HepG2 (cell line): ENCODE results near the gene CACNA1C. TPM values are rescaled to one million over a fixed set of nuclear protein-coding genes. Genes with fewer than 3 reads are reported as not detected.

ENCODE experiments used
- ATAC-seq: fragments of 200-7000 bp; cut with Tn5 transposase; 3 replicates; pipeline ENCODE4 v1.9.1; 2020; ENCODE audit warnings: mild to moderate bottlenecking, moderate library complexity
- BruUV-seq: library from RNA; stranded (reverse); fragments of 400-500 nt; replicated peaks from 2 replicates; lab custom pipeline; 2021; lab: Mats Ljungman, UMichigan
- CTCF ChIA-PET: fragments of 300-600 bp; formaldehyde crosslinking; extraction: SDS; loops from one replicate; lab custom pipeline; 2021; ENCODE audit warnings: low total read pairs, inconsistent platforms, low intra/inter-chr PET ratio; lab: Yijun Ruan, JAX
- POLR2A ChIA-PET: fragments of 350-600 bp; sonication (Branson Sonifier 250); formaldehyde crosslinking; loops from one replicate; lab custom pipeline; 2020; ENCODE audit warnings: antibody characterized with exemption, inconsistent platforms; lab: Yijun Ruan, JAX
- DNase-seq: peaks from one replicate; pipeline ENCODE4 v3.0.0-alpha.2; 2015; ENCODE audit warnings: low spot score
- FAIRE-seq: peaks from 3 replicates; lab custom pipeline; 2011; peaks lifted over from hg19 to GRCh38; lab: Jason Lieb, UNC
- H2AFZ ChIP-seq: one replicate; pipeline ENCODE4 v1.6.1; 2011; ENCODE audit warnings: low read length, inconsistent platforms
- H3K27ac ChIP-seq: fragments of 300-600 bp; 3 replicates; pipeline ENCODE4 v1.8.0; 2011; ENCODE audit warnings: mixed run types, mild to moderate bottlenecking, mixed read lengths, low read length, inconsistent platforms; ENCODE audit not compliant: insufficient read depth; ENCODE audit errors: extremely low read length
- H3K27me3 ChIP-seq, 2 experiments: fragments of 200-600 bp in 1 of 2; 2 replicates in 1 of 2; 3 replicates in 1 of 2; pipeline versions ENCODE4 v1.6.0 to v1.8.0; 2011; ENCODE audit warnings: low read length in 2 of 2, mild to moderate bottlenecking in 2 of 2, moderate library complexity in 2 of 2, inconsistent platforms in 1 of 2; ENCODE audit not compliant: insufficient read depth in 2 of 2, control insufficient read depth in 1 of 2
- H3K36me3 ChIP-seq, 2 experiments: fragments of 200-600 bp in 1 of 2; replicated peaks in 1 of 2; 2 replicates in 1 of 2; 3 replicates in 1 of 2; pipeline versions ENCODE4 v1.5.1 to v1.8.0; 2011; ENCODE audit warnings: low read length in 2 of 2, inconsistent platforms in 1 of 2; ENCODE audit not compliant: insufficient read depth in 2 of 2, control insufficient read depth in 1 of 2
- H3K4me1 ChIP-seq: 2 replicates; pipeline ENCODE4 v1.5.1; 2012; ENCODE audit warnings: low read length, inconsistent platforms; ENCODE audit not compliant: insufficient read depth
- H3K4me2 ChIP-seq: 2 replicates; pipeline ENCODE4 v1.6.0; 2011; ENCODE audit warnings: low read depth, low read length, inconsistent platforms
- H3K4me3 ChIP-seq, 3 experiments: fragments of 200-600 bp in 1 of 3; sonication (generic), shearing (Covaris generic) in 1 of 3; replicated peaks in 1 of 3; 2 replicates each; pipeline ENCODE4 v1.5.1; 2011 to 2016; ENCODE audit warnings: low read length in 3 of 3, inconsistent platforms in 2 of 3, low read depth in 2 of 3, mild to moderate bottlenecking in 2 of 3, control low read depth in 1 of 3, mixed read lengths in 1 of 3; ENCODE audit not compliant: insufficient read depth in 1 of 3
- H3K79me2 ChIP-seq: one replicate; pipeline ENCODE4 v1.6.1; 2011; ENCODE audit warnings: low read length, inconsistent platforms; ENCODE audit not compliant: insufficient read depth
- H3K9ac ChIP-seq: 2 replicates; pipeline ENCODE4 v1.6.0; 2011; ENCODE audit warnings: mild to moderate bottlenecking, low read depth, low read length, inconsistent platforms; ENCODE audit not compliant: insufficient read depth
- H3K9me3 ChIP-seq: 2 replicates; pipeline ENCODE4 v1.5.1; 2012; ENCODE audit warnings: mild to moderate bottlenecking, low read length
- H4K20me1 ChIP-seq: 2 replicates; pipeline ENCODE4 v1.6.0; 2011; ENCODE audit warnings: inconsistent platforms, mild to moderate bottlenecking, low read length, moderate library complexity; ENCODE audit not compliant: insufficient read depth
- CENPT ChIP-seq: sonication (generic); formaldehyde crosslinking; IDR thresholded peaks from 2 replicates; pipeline ENCODE4 v1.8.0; 2022; ENCODE audit warnings: low read depth, mild to moderate bottlenecking, moderate library complexity, missing genetic modification reagents
- CHD4 ChIP-seq: fragments of 200-600 bp; sonication (generic); IDR thresholded peaks from 2 replicates; pipeline ENCODE4 v1.7.0; 2017; ENCODE audit warnings: mild to moderate bottlenecking, low read length, borderline replicate concordance
- ELF1 ChIP-seq: sonication (generic); formaldehyde crosslinking; IDR thresholded peaks from 2 replicates; pipeline ENCODE4 v1.4.0; 2020; ENCODE audit warnings: missing genetic modification reagents
- FIP1L1 ChIP-seq: fragments of 200-400 bp; formaldehyde crosslinking; IDR thresholded peaks from 2 replicates; pipeline ENCODE4 v1.6.1; 2018; ENCODE audit warnings: low read depth, mild to moderate bottlenecking, low read length, moderate library complexity, borderline replicate concordance; ENCODE audit not compliant: insufficient read depth
- FOXA1 ChIP-seq, 2 experiments: fragments of 450-650 bp in 1 of 2; sonication (generic) in 1 of 2; formaldehyde crosslinking in 1 of 2; IDR thresholded peaks; 2 replicates each; pipeline versions ENCODE4 v1.4.0 to v1.6.1; 2016 to 2020; ENCODE audit warnings: missing genetic modification reagents in 1 of 2
- MYC ChIP-seq: sonication (generic); formaldehyde crosslinking; IDR thresholded peaks from 2 replicates; pipeline ENCODE4 v1.9.0; 2021; ENCODE audit warnings: missing genetic modification reagents, borderline replicate concordance
- PTBP1 ChIP-seq: fragments of 200-400 bp; formaldehyde crosslinking; IDR thresholded peaks from 2 replicates; pipeline ENCODE4 v1.6.1; 2018; ENCODE audit warnings: low read length, low read depth; ENCODE audit not compliant: poor library complexity, severe bottlenecking
- RELA ChIP-seq: sonication (generic); formaldehyde crosslinking; IDR thresholded peaks from 2 replicates; pipeline ENCODE4 v1.4.0; 2020; ENCODE audit warnings: missing genetic modification reagents
- RXRA ChIP-seq: sonication (generic); formaldehyde crosslinking; IDR thresholded peaks from 2 replicates; pipeline ENCODE4 v1.5.1; 2020; ENCODE audit warnings: missing genetic modification reagents
- SIN3B ChIP-seq: fragments of 150-350 bp; IDR thresholded peaks from 2 replicates; pipeline ENCODE4 v1.6.1; 2014; ENCODE audit warnings: low read length
- SIX1 ChIP-seq: sonication (generic); formaldehyde crosslinking; IDR thresholded peaks from 2 replicates; pipeline ENCODE4 v1.4.0; 2020; ENCODE audit warnings: missing genetic modification reagents, borderline replicate concordance
- SNRNP70 ChIP-seq: fragments of 200-400 bp; formaldehyde crosslinking; IDR thresholded peaks from 2 replicates; pipeline ENCODE4 v1.6.1; 2017; ENCODE audit warnings: mild to moderate bottlenecking, low read depth, low read length, moderate library complexity
- TP53 ChIP-seq: sonication (generic); formaldehyde crosslinking; conservative IDR thresholded peaks from 2 replicates; pipeline ENCODE4 v1.4.0; 2020; ENCODE audit warnings: missing genetic modification reagents
- ZFP36L2 ChIP-seq: sonication (generic); formaldehyde crosslinking; IDR thresholded peaks from 2 replicates; pipeline ENCODE4 v1.4.0; 2020; ENCODE audit warnings: missing genetic modification reagents
- ZNF275 ChIP-seq: sonication (generic); formaldehyde crosslinking; IDR thresholded peaks from 2 replicates; pipeline ENCODE4 v1.8.0; 2022; ENCODE audit warnings: missing genetic modification reagents, mild to moderate bottlenecking, inconsistent platforms, borderline replicate concordance
- ZNF556 ChIP-seq: sonication (generic); formaldehyde crosslinking; IDR thresholded peaks from 2 replicates; pipeline ENCODE4 v1.4.0; 2020; ENCODE audit warnings: mild to moderate bottlenecking, missing genetic modification reagents, borderline replicate concordance
- ZNF589 ChIP-seq: sonication (generic); formaldehyde crosslinking; conservative IDR thresholded peaks from 2 replicates; pipeline ENCODE4 v1.8.0; 2022; ENCODE audit warnings: mild to moderate bottlenecking, moderate library complexity, missing genetic modification reagents
- ZNF629 ChIP-seq: sonication (generic); formaldehyde crosslinking; conservative IDR thresholded peaks from 2 replicates; pipeline ENCODE4 v1.5.0; 2020; ENCODE audit warnings: missing genetic modification reagents
- WGBS: methylation state at CpG from one replicate; pipeline ENCODE4 v1.1.6; 2017; ENCODE audit warnings: low lambda C conversion rate; 5-methylcytosine and 5-hydroxymethylcytosine counted together
- in situ Hi-C: cut with HindIII; loops from 2 replicates; pipeline ENCODE4 v1.10.0; 2017; ENCODE audit warnings: low pct_unique_long_range_greater_than_20kb; ENCODE audit not compliant: extremely low pct_ligation_motif_present
- intact Hi-C: fragments of 100-400 bp; cut with micrococcal nuclease; formaldehyde crosslinking; loops from one replicate; pipeline ENCODE4 v1.10.0; 2022; ENCODE audit not compliant: unreplicated experiment
- polyA plus RNA-seq, 8 experiments: library from polyadenylated mRNA; depleted of rRNA in 3 of 8; stranded (reverse) in 7 of 8; unstranded in 1 of 8; fragments of >200 nt; fragmentation: Illumina TruSeq in 4 of 8; extraction: Trizol in 4 of 8; gene quantifications; 2 replicates each; pipeline versions ENCODE4 v1.2.1 to v1.2.3, GENCODE V29; 2011 to 2016; ENCODE audit warnings: low read depth in 4 of 8, missing spikeins in 1 of 8, mixed read lengths in 1 of 8; ENCODE audit not compliant: insufficient read depth in 1 of 8
- total RNA-seq, 5 experiments: library from RNA; depleted of rRNA; stranded (reverse); fragments of >200 nt; fragmentation: Illumina TruSeq; extraction: Trizol; gene quantifications; 2 replicates each; pipeline ENCODE4 v1.2.3, GENCODE V29; 2016; ENCODE audit warnings: low read depth in 1 of 5

Gene CACNA1C
- total and polyA plus RNA-seq, 2 of the 13 experiments (the other 11 are each of a cell fraction or from before 2014, with no cell fraction given): not detected

GRCh38 chr12:2224961-2225360 lies 172.2 kb downstream of the CACNA1C start:
- Histone ChIP-seq H3K4me3 (no peak overlapping the region), H3K9me3 (no peaks in the 10 kb centered on the region), H2AFZ (no peak overlapping the region), H3K9ac (no peak overlapping the region), H4K20me1 (no peaks in the 10 kb centered on the region), H3K4me2 (no peak overlapping the region), H3K36me3 (no peaks in the 10 kb centered on the region), H3K27ac (no peak overlapping the region), H3K4me1 (peaks cover 17% of the 10 kb centered on the region), H3K27me3 (peaks cover 0 to 8% of the 10 kb centered on the region in 2 experiments; a peak in 3 of 5 replicates), H3K79me2 (no peaks in the 10 kb centered on the region)
- no TSS peak for BruUV-seq
- TF ChIP-seq ZNF589 (CRISPR knock-in tag): no peak
- TF ChIP-seq CHD4: no peak
- no peak for TF ChIP-seq RXRA (CRISPR knock-in tag)
- no peak for TF ChIP-seq SNRNP70
- TF ChIP-seq CENPT (CRISPR knock-in tag): no peak
- in situ Hi-C loops (no loop called here), intact Hi-C loops (no loop called here)
- WGBS: 25% methylated on average over 4 of the region's 4 CpGs
- no peak for ATAC-seq
- FAIRE-seq: no peak
- ChIA-PET POLR2A (no interaction called here), CTCF (no interaction called here)
- no peak for DNase-seq

GRCh38 chr12:2225696-2226095 lies 172.9 kb downstream of the CACNA1C start:
- FAIRE-seq: no peak
- Histone ChIP-seq H3K27me3 (peaks cover 0 to 8% of the 10 kb centered on the region in 2 experiments; a peak in 3 of 5 replicates), H3K36me3 (no peaks in the 10 kb centered on the region), H3K79me2 (no peaks in the 10 kb centered on the region), H3K9me3 (no peaks in the 10 kb centered on the region), H3K27ac (no peak overlapping the region), H4K20me1 (no peaks in the 10 kb centered on the region), H3K4me1 (peaks cover 17% of the 10 kb centered on the region), H3K9ac (no peak overlapping the region), H3K4me2 (no peak overlapping the region), H3K4me3 (no peak overlapping the region), H2AFZ (no peak overlapping the region)
- DNase-seq: no peak
- in situ Hi-C loops (no loop called here), intact Hi-C loops (no loop called here)
- no TSS peak for BruUV-seq
- CTCF ChIA-PET: no interaction called here
- no peak for ATAC-seq
- 3% methylated on average over 2 of the region's 2 CpGs for WGBS
- POLR2A ChIA-PET: no interaction called here
- no peak for TF ChIP-seq FOXA1 (IDR thresholded peaks at IDR 0.05)
- no peak for TF ChIP-seq FOXA1 (CRISPR knock-in tag; IDR thresholded peaks at IDR 0.05)
- TF ChIP-seq PTBP1: no peak
- TF ChIP-seq ZFP36L2 (CRISPR knock-in tag): no peak
- no peak for TF ChIP-seq RELA
- TF ChIP-seq ZNF275 (CRISPR knock-in tag): no peak
- TF ChIP-seq SIN3B: no peak
- TF ChIP-seq SIX1 (CRISPR knock-in tag): no peak
- no peak for TF ChIP-seq MYC (CRISPR knock-in tag)
- no peak for TF ChIP-seq ZNF629 (CRISPR knock-in tag)
- no peak for TF ChIP-seq TP53 (CRISPR knock-in tag)
- TF ChIP-seq ZNF556 (CRISPR knock-in tag): no peak
- TF ChIP-seq FIP1L1: no peak
- no peak for TF ChIP-seq ELF1 (CRISPR knock-in tag)
